BLaER1 (cell line): ENCODE data around the gene SORCS2.

Experiments
- H3K27ac ChIP-seq: shearing (Covaris generic); formaldehyde crosslinking; 2 replicates; pipeline ENCODE4 v1.8.1; 2022
- H3K27me3 ChIP-seq: shearing (Covaris generic); formaldehyde crosslinking; 2 replicates; pipeline ENCODE4 v1.8.1; 2022
- H3K36me3 ChIP-seq: shearing (Covaris generic); formaldehyde crosslinking; 2 replicates; pipeline ENCODE4 v1.8.1; 2022
- H3K4me1 ChIP-seq: shearing (Covaris generic); formaldehyde crosslinking; 2 replicates; pipeline ENCODE4 v1.8.1; 2022
- H3K4me2 ChIP-seq: shearing (Covaris generic); formaldehyde crosslinking; 2 replicates; pipeline ENCODE4 v1.8.1; 2022
- H3K4me3 ChIP-seq: shearing (Covaris generic); formaldehyde crosslinking; 2 replicates; pipeline ENCODE4 v1.8.1; 2022
- H3K9ac ChIP-seq: shearing (Covaris generic); formaldehyde crosslinking; 2 replicates; pipeline ENCODE4 v1.8.1; 2022
- H3K9me3 ChIP-seq: shearing (Covaris generic); formaldehyde crosslinking; 2 replicates; pipeline ENCODE4 v1.8.1; 2022
- H4K20me1 ChIP-seq: shearing (Covaris generic); formaldehyde crosslinking; 2 replicates; pipeline ENCODE4 v1.8.1; 2022
- Cebpa-rat ChIP-seq: shearing (Covaris generic); IDR thresholded peaks from 2 replicates; pipeline ENCODE4 v1.8.1; 2022

SORCS2 gene

GRCh38 chr4:7746351-7747061 is 554.2 kb downstream of the SORCS2 start:
- Histone ChIP-seq H3K9ac (no peak overlapping the region), H3K9me3 (no peaks in the 10 kb centered on the region), H3K4me2 (no peak overlapping the region), H3K27me3 (no peaks in the 10 kb centered on the region), H3K4me3 (no peak overlapping the region), H3K27ac (no peak overlapping the region), H3K4me1 (peaks cover 31% of the 10 kb centered on the region), H4K20me1 (no peaks in the 10 kb centered on the region), H3K36me3 (no peaks in the 10 kb centered on the region)
- TF ChIP-seq Cebpa-rat, result no peak

- TF ChIP-seq Cebpa-rat, result no peak
Measured at GRCh38 chr4:7747062-7747385, 554.7 kb downstream of the SORCS2 start.

DNA sequence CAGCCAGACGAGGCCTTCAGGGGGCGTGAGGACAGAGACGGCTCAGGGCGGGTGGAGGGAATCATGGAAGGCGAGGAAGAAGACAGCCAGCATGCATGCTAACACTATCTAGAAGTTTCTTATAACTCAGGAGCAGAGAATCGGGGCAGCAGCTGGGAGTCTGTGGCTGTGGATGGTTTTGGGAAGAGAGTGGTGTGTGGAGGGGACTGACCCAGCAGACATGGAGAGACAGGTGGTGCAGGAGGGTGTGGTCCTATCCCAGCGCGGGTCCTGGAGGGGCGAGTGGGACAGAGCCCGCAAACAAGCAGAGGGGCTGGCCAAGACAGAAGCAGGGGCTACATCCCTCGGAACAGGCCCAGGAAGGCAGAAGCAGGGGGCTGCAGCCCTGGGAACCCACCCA is 555.2 kb downstream of the SORCS2 start:
- TF ChIP-seq Cebpa-rat, result no peak
- Histone ChIP-seq H3K27me3 (no peaks in the 10 kb centered on the region), H3K9ac (no peak overlapping the region), H3K9me3 (no peaks in the 10 kb centered on the region), H3K27ac (no peak overlapping the region), H3K4me2 (no peak overlapping the region), H3K4me1 (peaks cover 33% of the 10 kb centered on the region), H3K4me3 (no peak overlapping the region), H3K36me3 (no peaks in the 10 kb centered on the region), H4K20me1 (no peaks in the 10 kb centered on the region)

More at GRCh38 chr4:7747062-7747385, 554.7 kb downstream of the SORCS2 start:
- Histone ChIP-seq H3K27me3 (no peaks in the 10 kb centered on the region), H3K9ac (no peak overlapping the region), H3K27ac (no peak overlapping the region), H3K4me2 (no peak overlapping the region), H4K20me1 (no peaks in the 10 kb centered on the region), H3K36me3 (no peaks in the 10 kb centered on the region), H3K4me3 (no peak overlapping the region), H3K4me1 (peaks cover 31% of the 10 kb centered on the region), H3K9me3 (no peaks in the 10 kb centered on the region)

GRCh38 chr4:7750523-7750922 is 558.2 kb downstream of the SORCS2 start:
- Histone ChIP-seq H3K36me3 (no peaks in the 10 kb centered on the region), H3K27ac (no peak overlapping the region), H3K4me1 (peaks cover 24% of the 10 kb centered on the region; the same call in 1 of the 2 replicates), H3K4me2 (0 out of 2 replicates have a peak overlapping the region, but pooled peaks have one; percentile 1), H3K27me3 (no peaks in the 10 kb centered on the region), H3K9me3 (no peaks in the 10 kb centered on the region), H4K20me1 (no peaks in the 10 kb centered on the region), H3K4me3 (no peak overlapping the region), H3K9ac (no peak overlapping the region)
- TF ChIP-seq Cebpa-rat, result no peak

GRCh38 chr4:7750972-7751371 is 558.6 kb downstream of the SORCS2 start:
- no peak overlapping the region for H3K27ac ChIP-seq
- no peak for TF ChIP-seq Cebpa-rat
- no peak overlapping the region for H3K4me3 ChIP-seq
- no peak overlapping the region for H3K9ac ChIP-seq
- no peaks in the 10 kb centered on the region for H4K20me1 ChIP-seq
- no peaks in the 10 kb centered on the region for H3K27me3 ChIP-seq
- no peaks in the 10 kb centered on the region for H3K36me3 ChIP-seq
- H3K4me1 ChIP-seq, result peaks cover 24% of the 10 kb centered on the region; the same call in 1 of the 2 replicates
- H3K4me2 ChIP-seq, result 0 out of 2 replicates have a peak overlapping the region, but pooled peaks have one; percentile 1
- no peaks in the 10 kb centered on the region for H3K9me3 ChIP-seq

- Histone ChIP-seq H4K20me1 (no peaks in the 10 kb centered on the region), H3K36me3 (no peaks in the 10 kb centered on the region), H3K9ac (no peak overlapping the region), H3K4me3 (no peak overlapping the region), H3K27me3 (no peaks in the 10 kb centered on the region), H3K9me3 (no peaks in the 10 kb centered on the region), H3K4me1 (peaks cover 36% of the 10 kb centered on the region), H3K27ac (no peak overlapping the region), H3K4me2 (peak overlapping the region; percentile 32)
- TF ChIP-seq Cebpa-rat, result no peak
Measured at GRCh38 chr4:7752649-7753048, 560.3 kb downstream of the SORCS2 start.

GRCh38 chr4:7753271-7753670 is 560.9 kb downstream of the SORCS2 start:
- Histone ChIP-seq H3K36me3 (no peaks in the 10 kb centered on the region), H3K27ac (no peak overlapping the region), H3K4me3 (no peak overlapping the region), H3K4me1 (peaks cover 42% of the 10 kb centered on the region), H3K4me2 (no peak overlapping the region), H3K9ac (no peak overlapping the region), H3K27me3 (no peaks in the 10 kb centered on the region), H4K20me1 (no peaks in the 10 kb centered on the region), H3K9me3 (no peaks in the 10 kb centered on the region)
- no peak for TF ChIP-seq Cebpa-rat

GRCh38 chr4:7753931-7754465 is 561.7 kb downstream of the SORCS2 start:
- Histone ChIP-seq H3K27me3 (no peaks in the 10 kb centered on the region), H3K27ac (no peak overlapping the region), H3K9me3 (no peaks in the 10 kb centered on the region), H3K4me1 (peaks cover 47% of the 10 kb centered on the region), H4K20me1 (no peaks in the 10 kb centered on the region), H3K9ac (no peak overlapping the region), H3K36me3 (no peaks in the 10 kb centered on the region), H3K4me2 (no peak overlapping the region), H3K4me3 (no peak overlapping the region)
- no peak for TF ChIP-seq Cebpa-rat

DNA sequence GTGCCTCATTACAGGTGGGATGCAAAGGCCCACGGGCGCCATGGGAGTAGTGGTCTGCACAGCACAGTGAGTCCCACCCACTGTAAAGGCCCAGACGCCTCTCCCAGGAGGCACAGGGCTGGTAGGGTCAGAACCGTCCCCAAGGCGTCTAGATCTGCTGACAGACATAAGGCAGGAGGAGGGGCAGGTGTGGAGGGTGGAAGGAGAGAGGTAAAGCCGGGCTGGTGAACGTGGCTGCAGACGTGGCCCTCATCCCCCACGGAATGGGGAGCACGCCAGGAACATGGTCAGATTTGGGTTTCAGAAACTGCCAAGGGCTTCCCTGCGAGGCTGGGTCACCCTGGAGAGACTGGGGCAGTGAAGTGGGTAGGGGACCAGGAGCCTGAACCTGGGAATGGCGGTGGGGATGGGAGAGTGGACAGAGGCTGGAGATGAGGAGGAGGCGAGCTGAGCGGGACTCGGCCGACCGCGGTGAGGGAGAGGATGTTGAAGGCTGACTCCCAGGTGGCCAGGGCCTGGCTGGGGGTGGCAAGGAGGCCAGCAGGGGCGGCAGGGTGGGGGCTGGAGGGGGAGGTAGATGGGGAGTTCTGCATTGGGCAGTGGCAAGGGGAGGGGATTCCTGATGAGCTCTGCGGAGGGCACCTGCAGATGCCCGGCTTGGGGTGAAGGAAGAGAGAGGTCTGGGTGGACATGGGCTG is 562.4 kb downstream of the SORCS2 start:
- no peak overlapping the region for H3K4me2 ChIP-seq
- no peak overlapping the region for H3K27ac ChIP-seq
- H3K9ac ChIP-seq, result no peak overlapping the region
- no peaks in the 10 kb centered on the region for H3K36me3 ChIP-seq
- H3K4me3 ChIP-seq, result no peak overlapping the region
- TF ChIP-seq Cebpa-rat, result no peak
- H3K4me1 ChIP-seq, result peaks cover 54% of the 10 kb centered on the region
- no peaks in the 10 kb centered on the region for H3K27me3 ChIP-seq
- H4K20me1 ChIP-seq, result no peaks in the 10 kb centered on the region
- H3K9me3 ChIP-seq, result no peaks in the 10 kb centered on the region

DNA sequence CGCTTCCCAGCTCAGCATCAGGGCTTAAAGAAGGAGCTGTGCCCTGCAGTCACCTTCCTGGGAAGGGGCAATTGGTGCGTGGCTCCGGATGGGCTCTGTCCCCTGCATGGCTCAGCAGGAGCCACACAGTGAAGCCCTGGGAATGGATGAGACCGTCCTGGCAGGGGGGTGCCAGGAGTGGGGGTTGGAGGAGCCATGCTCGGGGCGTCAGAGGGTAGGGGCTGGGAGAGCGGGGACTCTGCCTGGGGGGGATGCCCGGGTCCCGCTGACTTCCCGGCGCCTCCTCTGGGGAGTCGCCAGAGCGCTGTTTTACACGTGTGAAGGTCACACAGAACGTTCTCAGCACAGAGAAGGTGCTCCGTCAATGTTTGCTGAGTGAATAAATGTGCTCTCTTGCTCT is 563.2 kb downstream of the SORCS2 start:
- Histone ChIP-seq H3K9ac (no peak overlapping the region), H3K36me3 (no peaks in the 10 kb centered on the region), H3K4me3 (no peak overlapping the region)

More for the DNA sequence above, 563.2 kb downstream of the SORCS2 start:
- no peak overlapping the region for H3K27ac ChIP-seq
- H3K4me2 ChIP-seq, result no peak overlapping the region
- H4K20me1 ChIP-seq, result no peaks in the 10 kb centered on the region
- no peak for TF ChIP-seq Cebpa-rat
- peaks cover 52% of the 10 kb centered on the region for H3K4me1 ChIP-seq
- no peaks in the 10 kb centered on the region for H3K27me3 ChIP-seq
- no peaks in the 10 kb centered on the region for H3K9me3 ChIP-seq
